Measurements from ENCODE around the gene PML.
"Not testable (repeated sequence)": the region's sequence is repeated elsewhere in the genome, so short reads cannot be mapped to it uniquely, and the experiment has no call there.

Gene PML

DNA sequence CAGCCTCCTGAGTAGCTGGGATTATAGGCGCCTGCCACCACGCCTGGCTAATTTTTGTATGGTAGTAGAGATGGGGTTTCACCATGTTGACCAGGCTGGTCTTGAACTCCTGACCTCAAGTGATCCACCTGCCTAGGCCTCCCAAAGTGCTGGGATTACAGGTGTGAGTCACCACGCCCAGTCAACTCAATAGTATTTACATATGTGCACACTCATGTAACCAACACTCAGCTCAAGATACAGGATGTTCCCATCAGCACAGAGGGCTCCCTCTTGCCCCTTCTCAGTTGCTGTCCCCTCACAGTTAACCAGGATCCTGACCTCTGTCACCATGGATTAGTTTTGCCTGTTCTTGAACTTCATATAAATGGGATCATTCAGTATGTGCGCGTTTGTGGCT is 61.8 kb downstream of the PML start:
- not testable (repeated sequence) for DNase-seq (ENCODE audit: low spot score)

DNA sequence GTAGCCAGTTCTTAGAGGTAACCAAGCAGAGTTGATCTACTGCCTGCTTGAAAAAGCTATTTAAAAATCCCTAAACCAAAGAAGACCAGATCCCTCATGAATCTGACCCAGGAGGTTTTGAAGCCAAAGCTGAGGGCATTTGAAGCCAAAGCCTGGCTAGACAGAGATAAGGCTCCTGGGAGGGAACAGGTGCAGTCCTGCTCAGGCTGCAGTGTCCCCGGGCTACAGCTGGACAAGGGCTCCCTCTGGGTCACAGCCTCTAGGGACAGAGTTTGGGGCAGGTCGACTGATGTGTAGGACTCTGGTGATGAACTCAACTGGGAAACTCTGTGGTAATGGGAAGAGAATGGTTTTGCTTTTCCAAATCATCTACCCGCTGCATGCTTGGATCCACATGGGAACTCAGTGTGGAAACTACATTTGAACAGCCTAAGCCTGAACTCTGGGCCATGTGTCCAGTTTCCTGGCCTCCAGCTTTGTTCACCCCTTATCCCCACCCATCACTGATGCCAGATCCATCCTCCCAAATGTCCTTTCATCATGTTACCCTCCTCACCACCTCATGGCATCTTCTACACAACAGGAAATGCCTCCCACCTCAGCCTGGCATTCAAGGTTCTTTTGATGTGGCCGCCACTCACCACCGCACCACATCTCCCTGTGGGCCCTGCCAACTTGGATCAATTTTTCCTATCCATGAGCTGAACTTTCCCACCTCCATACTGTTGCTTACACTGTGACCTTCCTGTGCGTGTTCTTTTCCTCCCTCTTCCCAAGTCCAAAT is 64.7 kb downstream of the PML start:
- DNase-seq (ENCODE audit: low spot score): not testable (repeated sequence)

DNA sequence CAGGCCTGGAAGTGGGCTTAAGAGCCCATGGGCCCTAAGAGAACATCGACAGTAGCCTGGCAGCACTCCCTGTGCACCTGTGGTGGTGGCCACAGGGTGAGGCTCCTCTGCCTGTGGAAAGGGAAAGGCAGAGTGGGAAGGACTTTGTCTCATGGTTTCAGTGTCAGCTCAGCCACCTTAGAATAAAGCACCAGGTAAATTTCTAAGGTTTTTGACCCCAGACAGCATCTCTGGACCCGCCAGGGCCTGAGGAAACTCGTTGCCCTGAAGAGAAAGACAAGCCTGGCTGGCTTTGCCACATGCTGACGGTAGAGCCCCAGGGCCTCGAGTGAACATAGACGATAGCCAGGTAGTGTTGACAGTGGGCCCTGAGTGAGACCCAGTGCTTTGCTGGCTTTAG is 65.7 kb downstream of the PML start:
- no peak for DNase-seq (ENCODE audit: low spot score)

DNA sequence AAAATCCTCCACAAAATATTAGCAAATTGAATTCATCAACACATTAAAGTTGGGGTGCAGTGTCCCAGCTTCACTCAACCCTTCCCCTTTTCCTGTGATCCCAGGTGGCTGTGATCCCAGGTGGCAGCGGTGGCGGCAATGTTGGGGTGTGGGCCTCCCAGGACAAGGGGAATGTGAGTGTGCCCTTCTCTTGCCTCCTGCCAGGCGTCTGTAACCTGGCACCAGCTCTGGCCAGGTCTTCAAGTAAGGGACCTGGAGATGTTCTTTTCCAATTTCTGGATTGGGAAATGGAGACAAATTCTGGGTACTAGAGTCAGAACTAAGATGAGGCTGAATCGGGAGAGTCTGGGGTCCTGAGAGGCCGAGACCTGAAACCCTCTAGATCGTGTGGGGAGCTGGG is 67.7 kb downstream of the PML start:
- no peak for DNase-seq (ENCODE audit: low spot score)

DNA sequence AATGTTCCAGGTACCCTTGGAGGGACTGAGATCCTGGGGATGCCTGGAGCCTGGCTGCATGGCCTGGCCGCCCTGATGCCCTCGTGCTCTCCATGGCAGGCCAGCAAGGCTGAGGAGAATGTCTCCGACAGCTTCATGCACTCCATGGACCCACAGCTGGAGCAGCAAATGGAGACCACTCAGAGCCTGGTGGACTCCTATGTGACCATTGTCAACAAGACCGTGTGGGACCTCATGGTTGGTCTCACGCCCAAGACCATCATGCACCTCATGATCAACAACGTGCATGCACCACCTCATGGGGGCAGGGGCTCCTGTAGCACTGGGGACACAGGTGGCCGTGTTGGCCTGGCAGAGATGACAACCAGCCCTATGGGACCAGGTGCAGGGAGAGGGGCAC is 68.2 kb downstream of the PML start:
- DNase-seq (ENCODE audit: low spot score): no peak

DNA sequence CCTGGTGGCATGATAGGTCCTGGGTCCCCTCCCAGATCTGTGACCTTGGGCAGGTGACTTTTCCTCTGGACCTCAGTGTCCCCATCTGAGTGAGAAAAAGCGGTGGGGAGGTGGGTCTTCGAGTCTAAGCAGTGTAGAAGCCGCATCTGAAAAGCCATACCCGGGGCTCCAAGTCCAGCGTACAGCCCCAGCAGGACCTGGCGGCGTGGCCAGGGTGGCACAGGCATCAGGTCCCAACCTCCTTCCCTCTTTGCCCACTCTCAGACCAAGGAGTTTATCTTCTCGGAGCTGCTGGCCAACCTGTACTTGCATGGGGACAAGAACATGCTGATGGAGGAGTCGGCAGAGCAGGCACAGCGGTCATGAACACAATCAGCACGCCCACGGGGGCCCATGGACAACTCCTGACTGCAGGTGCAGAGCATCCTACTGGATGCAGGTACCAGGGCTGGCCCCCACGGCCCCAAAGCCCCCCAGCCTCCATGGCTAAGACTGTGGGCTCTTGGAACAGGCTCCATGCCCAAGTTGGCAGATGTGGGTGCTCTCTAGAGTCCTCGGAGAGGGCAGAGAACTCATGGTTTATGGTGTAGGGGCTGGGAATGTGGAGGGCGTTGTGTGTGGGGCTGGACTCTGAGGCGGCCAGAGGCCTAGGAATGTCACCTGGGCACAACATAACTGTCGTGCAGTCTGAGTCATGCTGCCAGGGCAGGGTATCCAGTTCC is 69.1 kb downstream of the PML start:
- DNase-seq (ENCODE audit: low spot score): not testable (repeated sequence)

DNA sequence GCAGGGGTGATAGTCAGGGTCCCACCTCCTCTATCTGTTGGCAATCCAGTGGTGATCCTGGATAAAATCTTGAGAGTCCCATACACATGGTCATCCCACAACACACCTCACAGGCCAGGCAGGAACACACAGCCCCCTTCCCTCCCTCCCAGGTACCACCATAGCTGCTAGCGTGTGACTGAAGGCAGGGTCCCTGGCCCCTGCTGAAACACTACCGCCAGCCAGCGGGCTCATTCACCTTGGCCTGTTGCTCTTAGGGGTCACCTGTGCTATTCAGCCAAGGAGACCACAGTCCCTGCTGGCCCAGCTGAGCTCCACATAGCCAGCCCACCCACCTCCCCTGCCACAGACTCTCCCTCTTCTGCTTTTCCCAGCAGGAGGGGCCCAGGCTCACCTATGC is 69.7 kb downstream of the PML start:
- DNase-seq (ENCODE audit: low spot score): not testable (repeated sequence)

DNA sequence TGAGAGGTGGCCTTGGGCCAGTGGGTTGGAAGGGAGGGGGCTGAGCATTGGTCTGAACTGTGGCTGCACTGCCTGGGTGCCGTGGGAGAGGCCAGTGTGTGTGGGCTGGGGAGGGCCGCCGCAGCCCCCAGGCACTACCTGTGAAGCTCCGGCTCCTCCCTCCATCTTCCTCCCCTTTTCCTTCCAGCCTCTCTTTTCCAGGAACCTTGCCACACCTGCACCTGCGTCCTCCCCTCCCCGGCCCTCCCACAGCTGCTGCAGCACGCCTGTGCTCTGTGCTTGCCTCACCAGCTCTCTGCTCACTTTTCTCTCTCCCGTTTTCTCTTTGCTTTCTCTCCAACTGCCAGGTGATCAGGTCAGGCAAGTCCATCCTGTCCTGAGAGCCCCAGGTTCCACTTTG is 70.3 kb downstream of the PML start:
- not testable (repeated sequence) for DNase-seq (ENCODE audit: low spot score)

DNA sequence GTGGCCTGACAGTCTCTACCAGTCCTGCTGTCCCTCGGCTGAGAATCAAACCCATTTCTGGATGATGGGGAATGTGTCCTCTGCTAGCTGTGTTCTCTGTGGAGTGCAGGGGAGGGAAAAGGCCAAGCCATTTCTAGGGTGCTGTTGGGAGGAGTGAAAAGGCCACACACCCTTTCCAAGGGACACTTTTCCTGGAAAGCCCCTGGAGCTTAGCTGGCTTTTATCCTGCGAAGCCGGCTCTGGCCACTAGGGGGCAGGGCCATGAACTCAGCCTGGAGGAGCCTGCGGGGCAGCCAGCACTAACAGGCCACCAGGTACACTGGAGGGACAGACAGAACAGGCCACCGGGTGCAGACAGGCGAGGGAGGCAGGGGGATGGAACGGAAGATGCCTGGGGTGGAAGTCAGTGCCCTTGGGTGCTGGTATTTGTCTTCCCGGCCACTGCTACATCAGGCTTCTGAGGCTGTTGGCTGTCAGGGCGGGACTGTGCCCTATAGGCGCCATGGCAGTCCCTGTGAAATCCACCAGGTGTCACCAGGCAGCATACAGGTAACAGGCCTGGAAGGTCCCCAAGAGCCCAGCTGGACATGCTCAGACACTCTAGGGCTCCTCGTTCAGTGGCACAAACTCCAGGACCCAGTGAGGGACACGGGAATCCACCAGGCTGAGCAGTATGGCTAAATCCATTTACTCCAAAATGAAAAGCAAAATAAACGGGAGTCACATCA is 71.3 kb downstream of the PML start:
- DNase-seq (ENCODE audit: low spot score): not testable (repeated sequence)

DNA sequence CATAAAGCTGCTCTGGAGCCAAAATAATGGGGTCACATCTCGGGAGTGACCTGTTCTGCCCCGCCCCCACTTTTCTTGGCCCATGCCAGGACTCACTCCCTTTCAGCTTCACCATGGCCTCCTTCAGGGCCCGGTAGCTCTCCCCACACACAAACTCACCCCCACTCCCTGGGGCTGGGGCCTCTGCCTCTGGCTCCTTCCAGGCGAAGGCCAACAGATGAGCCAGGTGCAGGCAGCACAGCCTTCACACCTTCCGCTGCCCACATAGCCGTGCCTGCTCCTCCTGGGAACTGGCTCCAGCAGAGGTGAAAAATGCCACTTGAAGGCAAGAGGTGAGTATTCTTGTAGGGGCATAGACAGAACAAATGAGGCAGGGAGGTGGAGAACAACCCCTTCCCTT is 77.1 kb downstream of the PML start:
- not testable (repeated sequence) for DNase-seq (ENCODE audit: low spot score)

DNA sequence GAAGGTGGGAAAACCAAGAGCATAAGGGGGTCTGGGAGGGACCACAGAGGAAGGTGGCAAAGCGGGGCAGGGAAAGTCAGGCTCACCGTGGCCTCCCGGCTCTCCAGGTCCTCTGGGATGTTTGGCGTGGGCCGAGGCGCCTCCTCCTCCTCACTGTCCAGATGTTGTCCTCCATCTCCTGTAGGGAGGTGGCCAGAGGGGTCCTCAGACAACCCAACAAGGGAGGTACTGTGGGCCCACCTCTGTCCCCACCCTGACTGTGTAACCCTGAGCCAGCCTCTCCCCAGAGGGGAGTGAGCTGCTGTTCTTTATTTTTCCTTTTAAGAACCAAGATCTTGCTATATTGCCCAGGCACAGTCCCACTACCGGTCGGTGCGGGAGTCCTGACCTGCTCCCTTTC is 77.6 kb downstream of the PML start:
- DNase-seq (ENCODE audit: low spot score): not testable (repeated sequence)

DNA sequence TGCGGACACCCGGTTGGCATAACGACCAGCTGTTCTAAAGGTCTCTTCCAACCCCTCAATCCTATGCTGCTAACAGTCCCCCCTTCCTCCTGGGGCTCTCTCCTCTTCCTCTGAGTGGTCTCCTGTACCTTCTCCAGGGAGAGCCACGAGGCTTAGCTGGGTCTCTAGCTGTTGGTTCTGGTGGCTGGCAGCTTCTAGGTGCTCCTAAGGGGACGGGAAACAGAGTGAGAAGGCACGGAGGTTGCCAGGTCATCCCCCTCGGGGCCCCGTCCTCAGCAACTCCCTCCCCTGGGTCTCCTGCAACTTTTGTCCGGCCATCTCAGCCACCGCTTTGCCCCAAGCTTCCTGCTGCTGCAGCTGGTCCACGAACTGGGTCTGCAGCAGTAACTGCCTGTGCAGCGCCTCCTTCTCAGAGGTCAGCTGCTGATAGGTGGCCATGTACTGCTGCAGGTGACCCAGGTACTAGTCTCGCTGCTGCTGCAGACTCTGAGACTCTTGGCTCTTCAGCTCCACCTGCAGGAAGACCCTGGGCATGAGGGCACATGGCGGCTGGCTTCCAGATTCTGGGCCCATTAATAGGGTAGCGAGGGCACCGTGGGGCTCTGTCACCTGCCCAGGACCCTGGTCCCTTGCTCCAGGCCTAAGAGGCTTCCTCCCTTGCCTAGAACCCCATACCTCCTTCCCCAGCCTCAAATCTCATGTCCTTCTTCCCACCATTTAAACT is 78.3 kb downstream of the PML start:
- DNase-seq (ENCODE audit: low spot score): not testable (repeated sequence)

DNA sequence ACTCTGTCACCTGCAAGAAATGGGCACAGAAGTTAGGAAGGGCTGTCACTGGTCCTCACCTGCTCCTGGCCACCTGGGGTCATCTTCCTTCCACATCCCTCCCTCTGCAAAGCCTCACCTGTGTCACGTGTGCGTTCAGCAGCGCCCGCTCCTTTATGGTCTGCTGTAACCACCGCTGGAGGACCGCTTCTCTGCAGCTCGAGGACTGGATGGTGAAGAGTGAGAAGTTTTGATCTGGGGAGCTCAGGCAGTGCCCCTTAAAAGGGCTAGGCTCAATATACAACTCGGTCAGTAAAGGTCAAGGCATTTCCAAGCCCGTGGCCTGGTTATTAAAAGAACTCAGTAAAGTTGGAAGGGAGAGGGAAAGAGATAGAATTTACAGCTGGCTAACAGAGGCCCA is 81.3 kb downstream of the PML start:
- DNase-seq (ENCODE audit: low spot score): not testable (repeated sequence)

DNA sequence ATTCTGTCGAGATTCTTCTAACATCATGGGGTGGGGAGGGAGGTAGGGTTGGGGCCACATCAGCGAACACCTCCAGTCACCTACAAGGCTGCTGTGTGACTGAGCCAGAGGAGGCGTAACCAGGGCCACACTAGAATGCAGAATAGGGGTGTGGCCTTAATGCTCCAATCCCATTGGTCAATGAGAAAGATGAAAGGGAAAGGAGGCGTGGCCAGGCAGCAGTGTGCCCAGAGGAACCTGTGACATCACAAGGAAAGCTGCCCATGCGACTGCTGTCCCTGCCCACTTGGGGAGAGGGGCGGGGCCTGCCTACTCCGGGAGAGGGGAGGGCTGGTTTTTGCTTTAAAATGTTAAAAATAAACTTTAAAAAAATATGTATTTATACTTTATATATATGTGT is 87.9 kb downstream of the PML start, which contains the start of gene GOLGA6A:
Gene GOLGA6A, minus strand, starts transcription at position 101 of the 400 bp plus-strand sequence. Its CDS starts 41 bp downstream, at position 60.
- DNase-seq (ENCODE audit: low spot score): not testable (repeated sequence)

DNA sequence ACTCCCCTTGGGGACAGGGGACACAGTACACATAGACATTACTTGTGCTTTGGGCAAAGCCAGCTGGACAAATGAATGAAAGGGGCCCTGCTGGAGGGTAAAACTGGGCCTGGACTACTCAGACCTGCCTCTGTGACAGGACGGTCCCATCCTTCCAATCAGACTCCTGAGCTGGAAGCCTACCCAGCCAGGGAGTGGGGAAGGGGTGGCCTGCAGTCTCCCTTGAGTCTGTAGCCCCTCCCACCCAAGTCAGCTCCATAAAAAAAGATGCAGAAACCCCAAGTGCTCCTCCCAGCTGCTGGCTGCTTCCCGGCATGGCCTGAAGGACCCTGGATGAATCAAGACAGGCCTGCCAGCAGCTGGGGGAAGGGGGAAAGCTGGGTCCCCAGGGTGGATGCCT is 100.1 kb downstream of the PML start:
- DNase-seq (ENCODE audit: low spot score): not testable (repeated sequence)

DNA sequence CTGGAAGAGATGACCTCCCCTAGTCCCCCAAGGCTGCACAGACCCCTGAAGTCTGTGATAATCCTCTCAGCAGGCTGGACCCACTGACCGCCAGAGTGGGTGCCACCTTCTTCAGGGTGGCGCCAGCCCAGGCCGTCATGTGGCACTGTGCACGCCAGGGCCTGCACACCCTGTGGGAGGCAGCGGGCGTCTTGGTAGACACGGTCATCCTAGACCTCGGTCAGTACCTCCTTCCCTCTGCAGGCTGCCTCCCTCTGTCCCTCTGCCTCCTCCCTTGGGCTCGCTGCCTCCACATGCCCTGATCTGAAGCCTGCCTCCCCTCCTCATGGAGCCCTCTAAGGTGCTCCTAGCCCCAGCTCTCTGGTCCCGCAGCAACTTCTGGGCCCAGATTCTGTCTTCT is 101.1 kb downstream of the PML start:
- DNase-seq (ENCODE audit: low spot score): not testable (repeated sequence)

DNA sequence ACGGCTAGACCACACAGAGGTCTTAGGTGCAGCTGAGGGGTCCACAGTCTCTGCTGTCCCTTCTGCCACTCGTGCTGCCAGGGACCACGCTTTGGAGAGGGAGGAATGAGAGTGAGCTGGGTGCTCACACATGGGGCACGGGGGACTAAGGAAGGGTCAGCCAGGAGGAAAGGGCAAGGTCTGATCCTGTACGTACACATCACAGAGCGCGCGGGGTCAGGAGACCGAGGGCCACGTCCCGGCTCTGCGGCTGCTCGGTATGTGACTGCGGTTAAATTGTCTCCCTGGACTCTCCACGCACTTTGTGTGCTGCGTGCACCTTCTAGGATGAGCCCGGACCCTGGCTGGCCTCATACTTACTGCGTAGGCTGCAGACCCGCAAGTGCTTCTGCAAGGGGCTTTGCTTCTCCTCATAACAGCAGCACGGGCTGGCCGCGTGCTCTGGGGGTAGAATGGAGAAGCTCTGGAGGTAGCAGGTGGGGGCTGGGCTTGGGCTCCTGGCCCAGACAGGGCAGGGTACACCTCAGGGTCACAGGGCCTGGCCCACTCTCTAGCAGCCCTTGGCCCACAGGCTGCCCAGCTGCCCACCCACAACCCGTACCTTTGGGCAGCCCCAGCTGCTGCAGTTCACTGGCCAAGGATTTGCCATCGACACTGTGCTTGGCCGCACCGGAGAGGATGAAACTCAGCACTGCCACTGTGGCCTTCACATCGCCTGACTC is 102.4 kb downstream of the PML start:
- DNase-seq (ENCODE audit: low spot score): not testable (repeated sequence)
